T-helper 9 cell (primary cell): Measurements from ENCODE around the gene SLC24A1.

Source experiments
- DNase-seq: peaks from one replicate; pipeline ENCODE4 v3.0.0-alpha.2; 2020

Gene SLC24A1

DNA sequence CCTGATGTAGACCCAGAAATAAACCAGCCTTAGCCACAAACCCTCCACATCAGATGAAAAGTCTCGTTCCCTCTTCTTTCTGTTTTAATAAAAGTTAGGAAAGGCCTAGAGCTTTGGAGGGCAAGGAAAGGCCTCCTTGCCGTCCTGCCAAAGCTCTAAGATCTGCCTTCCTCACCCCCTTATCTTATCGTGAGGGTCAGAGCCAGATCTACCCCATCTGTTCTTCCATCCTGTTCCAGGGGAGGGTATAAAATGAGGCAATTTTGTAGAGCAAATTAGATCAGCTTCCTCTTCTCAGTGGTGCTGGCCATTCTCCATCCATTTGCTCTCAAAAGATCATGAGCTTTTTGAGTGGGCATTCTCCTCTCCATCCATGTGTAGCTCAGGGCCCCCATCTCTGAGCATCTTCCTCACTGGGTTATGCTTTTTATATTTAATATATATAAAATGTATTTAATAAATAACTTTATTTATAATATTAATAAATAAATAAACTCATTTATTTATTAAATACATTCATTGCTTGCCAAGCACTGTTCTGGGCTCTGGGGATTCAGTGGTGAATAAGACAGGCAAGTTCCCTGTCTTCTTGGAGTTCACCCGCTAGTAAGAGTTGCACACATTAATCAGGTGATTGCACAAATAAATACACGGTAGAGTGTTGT is 2.0 kb upstream of the SLC24A1 start:
- no peak for DNase-seq

DNA sequence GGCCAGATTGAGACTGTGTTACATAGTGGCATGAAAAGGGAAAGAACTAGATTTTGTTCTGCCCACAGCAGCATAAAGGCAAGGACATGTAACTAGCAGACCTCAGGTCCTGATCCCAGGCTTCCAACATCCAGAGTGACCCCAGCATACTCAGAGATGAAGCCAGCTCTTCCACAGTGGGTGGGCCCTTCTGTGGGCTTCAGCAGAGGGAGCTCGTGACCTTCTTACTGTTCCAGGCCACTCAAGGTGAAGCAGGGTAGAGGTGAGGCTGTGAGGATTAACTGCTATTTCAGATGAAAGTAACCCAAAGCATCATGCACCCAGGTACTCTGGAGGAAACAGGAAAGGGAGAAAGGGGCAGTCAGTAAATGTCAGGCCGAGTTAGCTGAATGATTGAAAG is 905 bp upstream of the SLC24A1 start:
- DNase-seq: no peak

DNA sequence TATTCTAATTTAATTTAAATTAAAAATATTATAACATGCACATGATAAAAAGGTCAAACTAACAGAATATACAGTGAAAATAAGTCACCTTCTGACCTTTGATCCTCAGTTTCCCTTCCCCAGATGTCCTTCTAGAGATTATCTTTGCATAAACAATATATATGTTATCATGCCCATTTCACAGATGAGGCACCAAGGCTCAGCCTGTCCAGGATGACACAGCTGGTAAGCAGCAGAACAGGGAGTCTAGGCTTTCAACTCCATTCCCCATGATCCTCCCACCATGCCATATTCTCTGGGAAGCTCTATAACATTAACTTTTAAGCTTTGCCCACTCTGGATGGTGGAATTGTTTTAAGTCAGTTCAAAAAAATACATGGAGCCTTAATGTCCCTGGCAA is 1.4 kb downstream of the SLC24A1 start:
- no peak for DNase-seq

DNA sequence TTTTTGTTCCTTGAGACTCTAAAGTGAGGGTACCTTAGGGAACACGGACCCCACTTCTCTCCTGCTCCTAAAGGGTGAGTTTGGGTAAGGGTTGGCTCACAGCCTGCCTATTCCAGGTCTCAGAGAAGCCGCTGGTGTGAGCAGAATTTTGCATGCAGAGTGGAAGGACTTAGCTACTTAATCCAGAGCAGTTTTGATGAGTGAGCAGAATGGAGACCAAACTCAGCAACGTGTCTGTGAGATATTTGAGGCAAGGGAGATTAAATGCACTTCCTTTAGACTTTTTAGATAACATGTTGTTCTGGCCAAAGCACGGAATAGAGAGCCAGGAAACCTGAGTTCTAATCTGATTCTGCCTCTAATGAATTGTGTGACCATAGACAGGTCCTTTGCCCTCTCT is 5.1 kb downstream of the SLC24A1 start:
- DNase-seq: no peak

DNA sequence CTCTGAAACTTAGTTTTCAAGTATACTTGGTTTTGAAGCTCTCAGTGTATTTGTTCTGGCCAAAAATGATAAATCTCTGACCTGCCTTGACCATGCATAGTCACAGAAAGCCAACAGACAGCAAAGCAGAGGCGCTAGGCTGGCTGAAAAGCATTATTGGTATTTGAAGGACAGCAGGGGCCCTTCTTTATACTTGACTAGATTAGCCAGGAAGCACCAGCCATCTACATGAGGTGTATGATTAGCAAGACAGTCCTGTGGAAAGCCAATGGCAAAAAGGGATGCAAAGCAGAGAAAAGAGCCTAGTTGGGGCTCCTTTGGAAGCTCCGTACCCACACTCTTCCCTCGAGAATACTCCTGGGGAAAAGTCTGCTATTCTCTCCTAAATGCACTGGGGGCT is 7.8 kb downstream of the SLC24A1 start:
- no peak for DNase-seq

DNA sequence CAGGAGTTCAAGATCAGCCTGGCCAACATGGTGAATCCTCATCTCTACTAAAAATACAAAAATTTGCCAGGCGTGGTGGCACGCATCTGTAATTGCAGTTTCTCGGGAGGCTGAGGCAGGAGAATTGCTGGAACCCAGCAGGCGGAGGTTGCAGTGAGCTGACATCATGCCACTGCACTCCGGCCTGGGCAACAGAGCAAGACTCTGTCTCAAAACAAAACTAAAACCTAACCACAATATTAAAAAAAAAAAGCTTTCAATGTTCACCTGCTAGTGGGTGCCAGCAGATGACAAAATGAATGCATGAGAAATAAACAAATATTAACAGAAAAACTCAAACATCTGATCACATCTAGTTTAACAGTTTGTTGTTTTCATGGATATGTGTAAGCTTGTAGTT is 9.0 kb downstream of the SLC24A1 start:
- DNase-seq: no peak

DNA sequence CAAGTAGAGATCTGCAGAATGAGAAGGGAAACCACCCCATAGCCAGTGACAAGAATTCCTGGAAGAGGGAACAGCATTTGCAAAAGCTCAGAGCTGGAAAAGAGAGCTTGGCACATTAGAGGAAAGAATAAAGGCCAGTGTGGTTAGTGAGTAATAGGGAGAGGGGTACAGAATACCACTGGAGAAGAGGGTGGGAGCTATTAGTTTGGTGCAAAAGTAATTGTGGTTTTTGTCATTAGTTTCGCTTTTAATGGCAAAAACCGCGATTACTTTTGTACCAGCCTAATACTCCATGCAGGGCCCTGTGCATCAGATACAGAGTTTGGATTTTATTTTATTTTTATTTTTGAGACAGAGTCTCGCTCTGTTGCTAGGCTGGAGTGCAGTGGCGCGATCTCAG is 9.8 kb downstream of the SLC24A1 start:
- no peak for DNase-seq

DNA sequence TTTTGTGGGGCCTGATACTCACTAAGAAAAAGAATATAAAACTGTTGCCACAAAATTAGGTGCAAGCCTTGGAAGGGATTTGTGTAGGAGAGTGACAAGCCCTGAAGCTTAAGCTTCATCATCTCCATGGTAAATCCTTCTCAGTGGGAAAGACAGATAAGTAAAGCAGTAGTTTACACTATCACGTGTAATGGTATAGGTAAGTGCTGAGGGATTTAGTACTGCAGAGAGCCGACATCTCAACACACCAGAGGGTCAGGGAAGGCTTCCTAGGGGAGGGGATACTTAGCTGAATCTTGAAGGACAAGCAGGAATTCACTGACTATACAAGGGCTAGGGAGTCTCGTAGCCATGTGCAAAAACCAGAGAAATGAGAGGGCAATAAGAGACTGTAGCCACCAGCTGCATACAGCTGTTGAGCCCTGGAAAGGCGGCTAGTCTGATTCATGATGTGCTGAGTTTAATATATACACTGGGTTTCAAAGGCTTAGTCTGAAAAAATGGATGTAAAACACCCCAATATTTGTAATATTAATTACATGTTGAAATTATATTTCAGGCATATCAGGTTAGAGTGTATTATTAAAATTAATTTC is 11.1 kb downstream of the SLC24A1 start:
- DNase-seq: no peak

DNA sequence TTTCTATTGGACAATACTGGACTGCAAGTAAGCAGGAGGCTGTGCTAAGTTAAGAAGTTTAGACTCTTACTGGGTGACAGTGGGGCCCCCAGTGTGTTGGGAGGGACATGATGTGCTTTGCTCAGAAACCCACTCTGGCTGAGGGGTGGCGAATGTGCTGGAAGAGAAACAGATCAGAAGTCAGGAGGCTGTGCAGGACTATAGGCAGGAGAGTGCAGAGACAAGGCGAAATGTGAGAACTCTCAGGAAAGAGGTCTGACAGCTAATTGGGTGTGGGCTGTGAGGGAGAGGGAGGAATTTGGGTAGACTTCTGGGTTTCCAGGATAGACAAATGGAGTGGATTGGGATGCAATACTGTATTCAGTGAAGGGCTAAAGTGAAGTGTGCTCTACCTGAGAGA is 12.0 kb downstream of the SLC24A1 start:
- no peak for DNase-seq

DNA sequence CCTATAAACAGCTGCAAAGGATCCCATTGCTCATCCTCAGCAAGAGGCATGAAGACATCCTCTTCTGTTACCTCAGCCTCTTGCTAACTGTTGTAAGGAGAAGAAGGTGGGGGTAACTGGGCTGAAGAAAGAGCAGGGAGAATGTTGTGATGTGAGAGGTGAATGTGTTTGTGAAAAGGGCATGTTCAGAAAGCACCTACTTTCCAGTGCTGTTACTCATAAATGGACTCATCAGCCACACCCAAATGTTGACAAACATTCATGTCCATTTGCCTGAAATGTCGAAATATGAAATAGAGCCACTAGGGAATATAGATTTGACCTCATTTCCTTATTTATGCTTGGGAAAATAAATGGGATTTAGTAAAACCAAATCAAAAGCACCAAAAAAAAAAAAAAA is 12.6 kb downstream of the SLC24A1 start:
- no peak for DNase-seq

DNA sequence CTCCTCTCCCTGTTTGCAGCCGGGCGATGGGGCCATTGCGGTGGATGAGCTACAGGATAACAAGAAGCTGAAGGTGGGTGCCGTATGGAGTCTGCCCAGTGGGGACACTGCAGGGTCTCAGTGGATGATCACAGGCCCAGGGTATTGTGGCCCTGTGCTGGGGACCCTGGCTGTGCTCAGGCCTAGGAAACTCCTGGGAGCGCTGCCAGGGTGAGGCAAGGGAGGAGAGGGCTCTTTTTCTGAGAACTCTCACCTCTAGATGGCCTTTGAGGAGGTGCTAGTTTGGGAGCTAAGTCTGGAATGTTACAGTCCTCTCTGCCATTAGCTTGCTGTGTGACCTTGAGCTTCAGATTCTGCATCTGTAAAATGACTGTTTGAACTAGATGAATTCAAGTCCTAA is 16.4 kb downstream of the SLC24A1 start:
- no peak for DNase-seq

DNA sequence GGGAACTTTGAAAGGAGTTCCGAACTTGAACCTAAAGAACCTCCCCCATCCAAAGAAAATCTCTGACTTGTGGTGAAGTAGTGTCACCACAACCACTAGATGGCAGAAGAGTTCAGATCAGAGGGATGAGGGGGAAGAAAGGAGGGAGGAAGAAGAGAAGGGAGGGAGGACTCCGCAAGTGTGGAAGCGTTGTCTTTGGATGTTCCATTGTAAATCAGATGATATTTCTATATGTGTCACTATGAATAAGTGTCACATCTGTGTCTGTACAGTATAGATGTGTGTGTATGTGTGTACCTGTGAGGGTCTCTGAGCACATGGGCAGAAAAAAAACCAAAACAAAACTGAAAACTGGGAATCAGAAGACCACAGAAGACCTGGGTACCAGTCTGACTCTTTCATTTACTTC is 16.9 kb downstream of the SLC24A1 start:
- DNase-seq: no peak

DNA sequence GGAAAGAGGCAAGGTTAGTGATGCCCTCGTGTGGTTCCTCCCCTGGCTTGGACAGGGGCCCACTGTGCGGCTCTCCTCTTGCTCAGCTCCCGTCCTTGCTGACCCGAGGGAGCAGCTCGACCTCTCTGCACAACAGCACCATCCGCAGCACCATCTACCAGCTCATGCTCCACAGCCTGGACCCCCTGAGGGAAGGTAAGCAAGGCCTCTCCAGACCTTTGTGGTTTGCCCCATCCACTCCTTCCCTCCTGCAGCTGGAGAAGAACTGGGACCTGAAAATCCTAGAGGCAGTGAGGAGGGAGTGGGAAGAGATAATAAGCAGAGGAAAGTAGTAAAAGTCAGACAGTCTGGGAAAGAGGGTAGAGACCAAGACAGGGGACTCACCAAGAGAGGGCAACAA is 17.8 kb downstream of the SLC24A1 start:
- no peak for DNase-seq

DNA sequence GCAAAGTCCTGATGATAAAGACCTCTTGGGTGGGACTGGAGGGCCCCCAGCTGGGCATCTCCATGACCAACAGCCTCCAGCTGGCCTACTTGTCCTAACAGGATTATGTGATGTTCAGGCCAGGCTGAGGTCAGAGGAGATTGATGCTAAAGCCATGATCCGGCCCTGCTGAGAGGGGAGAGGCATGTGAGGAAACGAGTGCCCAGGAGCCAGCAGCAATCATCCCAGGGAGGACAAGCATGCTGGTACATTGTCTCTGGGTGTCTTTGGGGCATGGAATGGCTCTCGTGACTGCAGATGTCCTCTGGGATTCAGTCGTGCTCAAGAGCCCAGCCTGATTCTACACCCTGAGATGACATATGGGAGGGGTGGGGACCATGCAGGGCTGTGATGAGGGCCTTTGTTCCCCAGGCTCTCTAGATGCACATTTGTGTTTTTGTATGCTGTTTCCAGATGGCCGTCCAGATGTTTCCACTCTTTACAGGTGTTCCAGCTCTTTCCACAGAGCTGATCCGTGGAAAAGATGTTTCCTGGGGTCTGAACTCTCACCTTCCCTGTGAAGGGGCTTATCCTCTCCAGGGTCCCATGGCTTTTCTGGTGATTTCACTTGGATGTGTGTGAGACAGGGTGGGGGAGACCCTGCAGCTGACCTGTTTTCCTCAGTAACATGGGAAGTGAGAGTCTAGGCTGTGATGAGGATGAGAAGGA is 20.2 kb downstream of the SLC24A1 start:
- no peak for DNase-seq

DNA sequence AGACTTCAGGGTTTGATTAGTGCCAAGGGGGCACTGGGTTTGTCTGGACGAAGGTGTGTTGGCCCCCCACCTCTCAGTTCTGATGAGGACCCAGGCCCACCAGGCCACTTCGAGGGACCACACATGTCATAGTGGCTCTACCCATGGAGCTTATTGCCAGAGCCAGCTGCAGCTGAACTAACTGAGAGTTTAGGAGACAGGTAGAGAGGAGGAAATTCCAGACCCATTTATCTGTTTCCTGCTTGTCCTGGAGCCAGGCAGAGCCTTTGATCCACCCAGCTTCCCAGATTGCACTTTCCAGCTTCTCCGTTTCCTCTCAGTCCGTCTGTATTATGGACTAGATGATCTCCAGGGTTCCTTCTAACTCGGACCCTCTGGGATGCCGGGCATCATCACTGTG is 20.9 kb downstream of the SLC24A1 start:
- no peak for DNase-seq

DNA sequence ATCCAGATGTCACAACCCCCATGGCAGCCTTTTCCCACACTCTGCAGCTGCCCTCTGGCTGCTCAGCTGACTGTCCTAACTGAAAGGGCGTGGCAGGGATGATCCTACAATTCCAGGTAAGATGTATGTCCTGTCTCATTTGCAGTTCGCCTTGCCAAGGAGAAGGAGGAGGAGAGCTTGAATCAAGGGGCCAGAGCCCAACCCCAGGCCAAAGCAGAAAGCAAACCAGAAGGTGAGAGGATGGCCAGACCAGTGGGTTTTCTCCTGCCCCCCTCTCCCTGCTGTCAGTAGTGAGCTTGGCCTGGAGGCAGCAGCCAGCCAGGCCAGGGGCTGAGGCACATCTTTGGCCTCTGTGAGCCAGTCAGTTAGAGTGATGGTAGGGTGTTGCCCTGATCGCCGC is 22.5 kb downstream of the SLC24A1 start:
- DNase-seq: no peak

DNA sequence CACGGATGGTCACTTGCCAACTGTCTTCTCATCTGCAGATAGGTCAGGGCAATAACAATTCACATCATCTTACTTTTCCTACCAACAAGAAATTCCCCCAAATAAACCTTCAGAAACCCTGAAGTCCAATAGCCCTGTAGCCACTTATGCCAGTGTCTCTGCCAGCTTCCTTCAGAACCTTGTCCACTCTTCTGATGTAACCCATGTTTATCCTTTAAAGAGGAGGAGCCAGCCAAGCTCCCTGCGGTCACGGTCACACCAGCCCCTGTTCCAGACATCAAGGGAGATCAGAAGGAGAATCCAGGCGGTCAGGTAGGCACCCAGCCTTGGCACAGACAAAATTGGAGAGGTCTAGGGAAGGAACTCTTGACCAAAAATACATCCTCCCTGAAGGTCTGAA is 23.7 kb downstream of the SLC24A1 start:
- no peak for DNase-seq

DNA sequence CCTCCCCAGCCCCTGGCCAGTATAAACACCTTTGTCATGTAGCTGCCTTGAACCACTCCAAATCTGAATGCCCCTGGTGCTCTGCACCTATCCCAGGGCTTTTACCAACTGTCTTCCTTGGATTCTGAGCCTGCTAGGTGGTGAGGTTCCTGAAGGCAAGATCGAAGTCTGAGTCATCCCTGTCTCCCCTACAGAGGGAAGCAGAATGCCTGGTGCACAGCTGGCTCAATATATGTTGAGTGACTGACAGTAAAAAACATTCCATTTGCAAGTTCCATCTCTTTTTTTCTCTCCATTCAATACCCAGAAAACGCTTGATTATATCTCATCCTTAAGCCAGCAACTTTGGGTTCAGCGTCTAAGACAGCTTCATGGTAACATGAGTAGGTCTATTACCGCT is 24.7 kb downstream of the SLC24A1 start:
- no peak for DNase-seq

DNA sequence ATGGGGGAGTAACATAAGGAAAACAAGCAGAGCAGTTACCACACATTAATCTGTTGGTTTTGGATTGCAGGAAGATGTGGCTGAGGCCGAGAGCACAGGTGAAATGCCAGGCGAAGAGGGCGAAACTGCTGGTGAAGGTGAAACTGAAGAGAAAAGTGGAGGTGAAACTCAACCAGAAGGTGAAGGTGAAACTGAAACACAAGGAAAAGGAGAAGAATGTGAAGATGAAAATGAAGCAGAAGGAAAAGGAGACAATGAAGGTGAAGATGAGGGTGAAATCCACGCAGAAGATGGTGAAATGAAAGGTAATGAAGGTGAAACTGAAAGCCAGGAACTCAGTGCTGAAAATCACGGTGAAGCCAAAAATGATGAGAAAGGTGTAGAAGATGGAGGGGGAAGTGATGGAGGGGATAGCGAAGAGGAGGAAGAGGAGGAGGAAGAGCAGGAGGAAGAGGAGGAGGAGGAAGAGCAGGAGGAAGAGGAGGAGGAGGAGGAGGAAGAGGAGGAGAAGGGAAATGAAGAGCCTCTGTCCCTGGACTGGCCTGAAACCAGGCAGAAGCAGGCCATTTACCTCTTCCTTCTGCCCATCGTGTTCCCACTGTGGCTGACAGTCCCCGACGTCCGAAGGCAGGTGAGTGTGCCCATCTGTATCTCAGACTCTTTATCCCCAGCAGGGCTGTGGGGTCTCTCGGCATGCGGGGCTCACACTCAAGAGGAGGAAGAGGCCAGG is 28.7 kb downstream of the SLC24A1 start:
- no peak for DNase-seq

DNA sequence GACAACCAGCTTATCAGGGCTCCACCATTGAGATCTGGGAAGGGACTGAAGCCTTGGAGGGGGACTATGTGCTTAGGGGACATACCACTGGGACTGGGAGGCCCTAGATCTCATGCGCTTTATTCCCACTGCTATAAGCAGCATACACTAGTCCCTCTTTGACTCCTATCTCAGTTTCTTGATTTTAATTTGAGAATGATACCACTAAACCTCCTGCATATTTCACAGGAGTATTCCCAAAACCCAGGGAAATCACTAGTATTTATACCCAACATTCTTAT is 29.2 kb downstream of the SLC24A1 start:
- DNase-seq: no peak

DNA sequence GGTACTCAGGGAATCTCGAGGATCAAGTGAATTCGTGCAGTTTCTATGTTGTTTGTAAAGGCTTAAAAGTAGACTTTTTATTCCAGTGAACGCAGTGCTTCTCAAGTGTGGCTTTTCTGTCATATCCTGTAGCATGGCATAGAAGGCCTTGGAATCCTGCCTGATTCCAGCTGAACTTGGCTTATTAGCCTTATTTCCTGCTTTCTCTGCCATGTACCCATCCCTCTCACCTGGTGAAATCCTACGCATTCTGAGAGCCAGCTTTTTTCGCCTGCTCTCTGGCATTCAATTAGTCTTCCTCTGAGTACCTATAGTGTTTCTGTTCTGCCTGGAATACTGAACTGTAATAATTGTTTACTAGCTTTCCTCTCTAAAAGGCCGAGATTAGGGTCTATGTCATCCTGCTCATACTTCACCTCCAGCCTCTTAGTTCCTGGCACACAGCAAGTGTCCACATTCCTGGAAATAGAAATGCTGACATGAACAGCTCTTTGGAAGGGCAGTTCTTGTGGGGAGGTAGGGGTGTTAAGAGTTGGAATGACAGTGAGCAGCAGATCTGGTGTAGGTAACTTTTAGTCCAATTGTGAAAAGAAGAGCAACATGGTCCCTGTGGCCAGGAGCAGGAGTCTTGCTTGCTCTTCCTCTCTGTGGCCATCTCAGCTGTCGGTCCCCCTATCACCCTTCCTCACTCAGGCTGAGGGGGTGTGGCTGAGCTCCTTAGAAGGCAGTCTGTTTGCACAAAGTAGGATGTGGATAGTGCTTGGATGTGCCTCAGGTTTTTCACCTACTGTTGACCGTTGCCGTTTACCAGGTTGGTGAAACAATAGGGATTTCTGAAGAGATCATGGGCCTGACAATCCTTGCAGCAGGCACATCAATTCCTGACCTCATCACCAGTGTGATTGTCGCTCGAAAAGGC is 30.4 kb downstream of the SLC24A1 start:
- no peak for DNase-seq

DNA sequence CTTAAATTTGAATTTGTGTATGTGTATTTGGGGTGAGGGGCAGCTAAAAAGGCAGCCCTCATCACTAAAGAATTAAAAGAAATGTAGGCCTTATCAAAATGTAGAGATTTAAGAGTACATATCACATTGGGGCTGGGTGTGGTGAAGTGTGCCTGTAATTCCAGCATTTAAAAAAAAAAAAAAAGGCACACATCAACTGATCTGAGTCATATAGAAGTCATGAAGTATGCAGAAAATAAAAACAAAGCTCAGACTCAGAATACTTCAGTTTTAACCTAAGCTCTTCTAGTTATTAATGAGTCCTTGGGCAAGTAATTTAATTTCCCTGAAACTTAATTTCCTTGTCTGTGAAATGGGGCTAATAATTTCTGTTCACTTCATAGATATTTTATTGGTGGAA is 31.6 kb downstream of the SLC24A1 start:
- no peak for DNase-seq
